GM12874 (cell line): Measurements from ENCODE around the gene HUS1B.
A peak's percentile ranks its signal among the peaks of the same experiment; 100 is the strongest.

ENCODE experiments used
- CTCF ChIP-seq: IDR thresholded peaks from 2 replicates; pipeline ENCODE4 v1.5.1; 2011; ENCODE audit warnings: low read depth, mild to moderate bottlenecking, control low read depth, low read length, moderate library complexity; ENCODE audit not compliant: insufficient read depth

The HUS1B gene

GRCh38 chr6:700490-700889, 43.6 kb upstream of the HUS1B start:
- TF ChIP-seq CTCF, result no peak

- TF ChIP-seq CTCF, result no peak
These were observed 42.4 kb upstream of the HUS1B start for GRCh38 chr6:699319-699718.

GRCh38 chr6:693723-694009, 36.8 kb upstream of the HUS1B start:
- TF ChIP-seq CTCF, result no peak

GRCh38 chr6:692858-693722, 36.2 kb upstream of the HUS1B start, which contains the start of gene EXOC2:
TSS of gene EXOC2 (minus strand) at chr6:693139. CDS start at chr6:637818, 55,321 bp downstream.
- TF ChIP-seq CTCF, result peak; percentile 27; the same call in 1 of the 2 replicates

GRCh38 chr6:692356-692851, 35.5 kb upstream of the HUS1B start:
- TF ChIP-seq CTCF, result no peak

- TF ChIP-seq CTCF, result no peak
These were observed 32.3 kb upstream of the HUS1B start for GRCh38 chr6:689223-689622.

GRCh38 chr6:686497-686896, 29.6 kb upstream of the HUS1B start:
- no peak for TF ChIP-seq CTCF
